Rectal smooth muscle tissue (tissue), 1 donor: ENCODE measurements around the gene DCXR.
"Not testable (repeated sequence)": the region's sequence is repeated elsewhere in the genome, so short reads cannot be mapped to it uniquely, and the experiment has no call there.

ENCODE experiments used
- H3K27ac ChIP-seq: one replicate; pipeline ENCODE4 v1.7.0; 2013; ENCODE audit warnings: low read depth, low read length, inconsistent platforms
- H3K27me3 ChIP-seq: one replicate; pipeline ENCODE4 v1.7.0; 2013; ENCODE audit warnings: low read length; ENCODE audit not compliant: control insufficient read depth, insufficient read depth
- H3K36me3 ChIP-seq: one replicate; pipeline ENCODE4 v1.7.0; 2013; ENCODE audit warnings: low read length; ENCODE audit not compliant: control insufficient read depth, insufficient read depth
- H3K4me1 ChIP-seq: one replicate; pipeline ENCODE4 v1.7.0; 2013; ENCODE audit warnings: low read length; ENCODE audit not compliant: control insufficient read depth, insufficient read depth
- H3K4me3 ChIP-seq: one replicate; pipeline ENCODE4 v1.7.0; 2013; ENCODE audit warnings: low read length
- H3K9ac ChIP-seq: one replicate; pipeline ENCODE4 v1.7.0; 2013; ENCODE audit warnings: low read length

Gene DCXR

GRCh38 chr17:82038796-82039409 is 1.4 kb upstream of the DCXR start:
- not testable (repeated sequence) for H3K27ac ChIP-seq, H3K27me3 ChIP-seq

GRCh38 chr17:82037889-82038195 is 345 bp upstream of the DCXR start:
- Histone ChIP-seq H3K4me1 (peaks cover 7% of the 10 kb centered on the region), H3K27me3 (peaks cover 2% of the 10 kb centered on the region), H3K27ac (no peak overlapping the region), H3K36me3 (no peaks in the 10 kb centered on the region), H3K9ac (no peak overlapping the region), H3K4me3 (peak overlapping the region; percentile 38)

More at GRCh38 chr17:82038796-82039409, 1.4 kb upstream of the DCXR start:
- H3K9ac ChIP-seq, H3K36me3 ChIP-seq, H3K4me1 ChIP-seq, H3K4me3 ChIP-seq: not testable (repeated sequence)

- Histone ChIP-seq H3K4me3 (peak overlapping the region; percentile 79), H3K27me3 (peaks cover 6% of the 10 kb centered on the region), H3K4me1 (peaks cover 7% of the 10 kb centered on the region), H3K9ac (peak overlapping the region; percentile 57), H3K36me3 (no peaks in the 10 kb centered on the region), H3K27ac (peak overlapping the region; percentile 97)
These were observed 834 bp downstream of the DCXR start for GRCh38 chr17:82036634-82037091.

DNA sequence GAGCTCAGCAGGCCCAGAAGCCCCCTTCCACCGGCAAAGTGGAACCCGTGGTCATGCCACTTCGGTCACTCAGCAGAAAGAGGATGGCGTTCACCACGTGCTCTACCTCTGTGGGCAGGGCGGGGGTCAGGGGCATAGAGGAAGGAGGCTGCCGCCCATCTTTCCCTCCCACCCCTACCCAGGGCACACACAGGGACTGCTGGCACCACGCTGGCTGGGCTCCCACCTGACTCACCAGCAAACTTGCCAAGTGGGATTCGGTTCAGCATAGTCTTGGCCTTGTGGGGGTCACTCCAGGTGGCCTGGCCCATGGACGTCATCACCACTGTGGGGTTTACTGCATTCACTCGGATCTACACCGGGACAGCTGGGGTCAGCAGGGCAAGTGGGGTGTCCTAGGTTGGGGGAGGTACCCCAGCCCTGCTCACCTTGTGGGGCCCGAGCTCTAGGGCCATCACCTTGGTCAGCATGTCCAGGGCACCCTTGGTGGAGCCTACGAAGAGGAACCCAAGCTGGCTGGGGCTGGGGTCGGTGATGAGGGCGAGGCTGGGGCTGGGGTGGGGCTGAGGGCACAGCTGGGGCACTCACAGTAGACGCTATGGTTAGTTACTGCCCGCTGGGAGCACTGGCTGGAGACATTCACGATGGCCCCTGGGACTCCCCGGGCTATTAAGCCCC is 1.4 kb downstream of the DCXR start:
- peaks cover 7% of the 10 kb centered on the region for H3K4me1 ChIP-seq
- no peaks in the 10 kb centered on the region for H3K36me3 ChIP-seq
- peaks cover 6% of the 10 kb centered on the region for H3K27me3 ChIP-seq
- peak overlapping the region; percentile 79 for H3K4me3 ChIP-seq
- no peak overlapping the region for H3K9ac ChIP-seq
- no peak overlapping the region for H3K27ac ChIP-seq

DNA sequence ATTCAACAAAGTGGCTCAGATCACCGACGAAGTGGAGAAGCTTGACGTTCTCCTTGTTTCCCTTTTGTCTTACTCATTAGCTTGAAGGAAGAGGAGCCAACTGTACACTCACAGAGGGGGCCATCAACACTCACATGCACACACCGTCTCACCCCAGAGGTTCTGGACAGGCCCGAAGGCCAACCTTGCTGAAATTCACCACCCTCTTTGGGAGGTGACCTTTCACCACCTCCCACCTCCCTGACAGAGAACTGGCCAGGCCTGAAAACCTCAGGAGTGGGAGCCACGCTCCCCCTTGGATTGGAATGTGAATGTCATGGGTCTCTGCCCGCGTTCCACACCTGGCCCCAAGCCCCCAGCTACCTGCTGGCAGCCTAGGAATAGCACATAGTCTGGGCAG is 2.0 kb downstream of the DCXR start:
- peaks cover 6% of the 10 kb centered on the region for H3K27me3 ChIP-seq
- H3K27ac ChIP-seq: no peak overlapping the region
- H3K4me3 ChIP-seq: no peak overlapping the region
- H3K36me3 ChIP-seq: no peaks in the 10 kb centered on the region
- peaks cover 7% of the 10 kb centered on the region for H3K4me1 ChIP-seq
- no peak overlapping the region for H3K9ac ChIP-seq

GRCh38 chr17:82034371-82035011 is 3.0 kb downstream of the DCXR start:
- Histone ChIP-seq H3K36me3 (no peaks in the 10 kb centered on the region), H3K4me3 (no peak overlapping the region), H3K4me1 (peaks cover 12% of the 10 kb centered on the region), H3K27me3 (peaks cover 6% of the 10 kb centered on the region), H3K27ac (no peak overlapping the region), H3K9ac (no peak overlapping the region)

GRCh38 chr17:82033359-82034085 is 4.0 kb downstream of the DCXR start:
- Histone ChIP-seq H3K9ac (no peak overlapping the region), H3K4me1 (peaks cover 12% of the 10 kb centered on the region), H3K27ac (no peak overlapping the region), H3K27me3 (peaks cover 6% of the 10 kb centered on the region), H3K36me3 (no peaks in the 10 kb centered on the region), H3K4me3 (no peak overlapping the region)

- peaks cover 6% of the 10 kb centered on the region for H3K27me3 ChIP-seq
- H3K4me3 ChIP-seq: no peak overlapping the region
- H3K27ac ChIP-seq: no peak overlapping the region
- H3K9ac ChIP-seq: no peak overlapping the region
- no peaks in the 10 kb centered on the region for H3K36me3 ChIP-seq
- H3K4me1 ChIP-seq: peaks cover 10% of the 10 kb centered on the region
These were observed 5.4 kb downstream of the DCXR start for GRCh38 chr17:82031885-82032627.

DNA sequence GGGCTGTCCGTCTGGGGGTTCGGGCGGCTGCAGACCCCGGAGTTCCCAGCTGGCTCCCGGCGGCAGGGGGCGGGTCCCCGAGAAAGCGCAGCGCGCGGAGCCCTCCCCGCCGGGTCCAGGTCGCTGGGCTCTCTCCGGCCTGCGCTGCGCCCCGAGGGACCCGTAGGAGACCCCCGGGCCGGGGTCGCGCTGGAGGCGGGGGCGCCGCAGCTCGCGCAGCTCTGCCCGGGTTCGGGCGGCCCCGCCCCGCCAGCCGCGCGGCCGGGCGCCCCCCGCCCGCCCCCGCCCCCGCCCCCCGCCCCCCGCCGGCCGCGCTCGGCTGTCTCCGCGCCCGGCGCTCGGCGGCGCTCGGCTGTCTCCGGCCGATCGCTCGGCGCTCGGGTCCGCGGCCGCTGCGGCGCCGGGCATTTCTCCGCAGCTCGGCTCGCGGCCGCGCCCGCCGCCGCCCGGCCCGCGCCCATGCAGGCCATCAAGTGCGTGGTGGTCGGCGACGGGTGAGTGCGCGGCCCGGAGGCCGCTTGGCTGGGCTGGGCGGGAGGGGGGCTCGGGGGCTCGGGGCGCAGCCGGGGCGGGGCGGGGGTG is 6.1 kb downstream of the DCXR start, which contains the start of gene RAC3:
TSS of gene RAC3 (plus strand) at position 376 of the 582 bp plus-strand sequence. CDS start at position 460, 84 bp downstream.
- Histone ChIP-seq H3K27me3 (peaks cover 6% of the 10 kb centered on the region), H3K36me3 (no peaks in the 10 kb centered on the region), H3K9ac (no peak within 1 kb of the TSS), H3K27ac (no peak within 1 kb of the TSS), H3K4me3 (peak within 1 kb of the TSS; percentile 73), H3K4me1 (peaks cover 4% of the 10 kb centered on the region)

GRCh38 chr17:82030470-82031302 is 6.8 kb downstream of the DCXR start:
- Histone ChIP-seq H3K27me3 (peaks cover 6% of the 10 kb centered on the region), H3K4me1 (peaks cover 4% of the 10 kb centered on the region), H3K36me3 (no peaks in the 10 kb centered on the region), H3K9ac (no peak overlapping the region), H3K4me3 (peak overlapping the region; percentile 73), H3K27ac (no peak overlapping the region)

DNA sequence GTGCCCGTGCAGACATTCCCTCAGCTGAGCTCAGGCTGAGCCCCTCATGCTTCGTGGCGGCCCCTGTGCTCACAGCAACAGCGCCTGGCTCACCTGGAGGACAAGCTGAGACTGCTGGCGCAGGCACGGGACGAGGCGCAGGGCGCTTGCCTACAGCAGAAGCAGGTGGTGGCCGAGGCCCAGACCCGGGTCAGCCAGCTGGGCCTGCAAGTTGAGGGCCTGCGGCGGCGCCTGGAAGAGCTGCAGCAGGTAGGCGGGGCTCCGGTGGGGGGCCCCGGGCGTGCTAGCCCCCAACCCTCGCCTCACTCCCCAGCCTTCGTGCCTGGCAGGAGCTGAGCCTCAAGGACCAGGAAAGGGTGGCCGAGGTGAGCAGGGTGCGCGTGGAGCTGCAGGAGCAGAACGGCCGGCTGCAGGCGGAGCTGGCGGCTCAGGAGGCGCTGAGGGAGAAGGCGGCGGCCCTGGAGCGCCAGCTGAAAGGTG is 7.5 kb downstream of the DCXR start:
- Histone ChIP-seq H3K27ac (no peak overlapping the region), H3K4me3 (peak overlapping the region; percentile 73), H3K4me1 (peaks cover 4% of the 10 kb centered on the region), H3K27me3 (peaks cover 6% of the 10 kb centered on the region), H3K9ac (no peak overlapping the region), H3K36me3 (no peaks in the 10 kb centered on the region)
